Karpas-422 (cell line): ENCODE results near the gene BCAR3. TPM values are rescaled to one million over a fixed set of nuclear protein-coding genes. Genes with fewer than 3 reads are reported as not detected.

Experiments
- DNase-seq: peaks from one replicate; pipeline ENCODE4 v3.0.0-alpha.2; 2015
- H2AFZ ChIP-seq: fragments of 200-600 bp; sonication (generic); 2 replicates; pipeline ENCODE4 v1.6.1; 2014; ENCODE audit warnings: antibody characterized with exemption, low read length, mixed read lengths
- H3K27ac ChIP-seq: fragments of 200-600 bp; sonication (generic); 2 replicates; pipeline ENCODE4 v1.5.1; 2014; ENCODE audit warnings: mild to moderate bottlenecking, low read length, moderate library complexity
- H3K27me3 ChIP-seq: fragments of 200-600 bp; sonication (generic); 2 replicates; pipeline ENCODE4 v1.6.1; 2014; ENCODE audit warnings: low read length, mixed read lengths
- H3K36me3 ChIP-seq: fragments of 200-600 bp; sonication (generic); 2 replicates; pipeline ENCODE4 v1.6.1; 2014; ENCODE audit warnings: low read length, mixed read lengths; ENCODE audit not compliant: insufficient read depth
- H3K4me1 ChIP-seq: fragments of 200-600 bp; sonication (generic); 2 replicates; pipeline ENCODE4 v1.6.1; 2014; ENCODE audit warnings: mild to moderate bottlenecking, low read length, mixed read lengths
- H3K4me2 ChIP-seq: fragments of 200-600 bp; sonication (generic); 2 replicates; pipeline ENCODE4 v1.6.1; 2014; ENCODE audit warnings: low read length, low read depth, mild to moderate bottlenecking; ENCODE audit not compliant: poor library complexity, severe bottlenecking
- H3K4me3 ChIP-seq: fragments of 200-600 bp; sonication (generic); 2 replicates; pipeline ENCODE4 v1.5.1; 2014; ENCODE audit warnings: mild to moderate bottlenecking, antibody characterized with exemption, low read length, mixed read lengths
- H3K79me2 ChIP-seq: fragments of 200-600 bp; sonication (generic); 2 replicates; pipeline ENCODE4 v1.6.1; 2014; ENCODE audit warnings: mild to moderate bottlenecking, low read length, mixed read lengths
- H3K9ac ChIP-seq: fragments of 200-600 bp; sonication (generic); 2 replicates; pipeline ENCODE4 v1.6.0; 2014; ENCODE audit warnings: low read length
- H3K9me2 ChIP-seq: fragments of 200-600 bp; sonication (generic), shearing (Covaris generic); replicated peaks from 2 replicates; pipeline ENCODE4 v1.6.0; 2014; ENCODE audit warnings: mild to moderate bottlenecking, low read length, moderate library complexity; ENCODE audit not compliant: insufficient read depth
- H3K9me3 ChIP-seq: fragments of 300-700, 200-600 bp; sonication (generic); 2 replicates; pipeline ENCODE4 v1.6.1; 2014; ENCODE audit warnings: low read length, mixed read lengths
- H4K20me1 ChIP-seq: fragments of 200-600 bp; sonication (generic); 2 replicates; pipeline ENCODE4 v1.6.1; 2014; ENCODE audit warnings: mild to moderate bottlenecking, antibody characterized with exemption, low read length, low read depth; ENCODE audit not compliant: insufficient read depth
- total RNA-seq: library from RNA; depleted of rRNA; stranded (reverse); fragments of >200 nt; shearing (Covaris generic); gene quantifications from 2 replicates; pipeline ENCODE4 v1.2.3, GENCODE V29; 2014; ENCODE audit warnings: low replicate concordance

Gene BCAR3
- total RNA-seq, 1 experiment from 2014 or later, result 9.9 TPM

DNA sequence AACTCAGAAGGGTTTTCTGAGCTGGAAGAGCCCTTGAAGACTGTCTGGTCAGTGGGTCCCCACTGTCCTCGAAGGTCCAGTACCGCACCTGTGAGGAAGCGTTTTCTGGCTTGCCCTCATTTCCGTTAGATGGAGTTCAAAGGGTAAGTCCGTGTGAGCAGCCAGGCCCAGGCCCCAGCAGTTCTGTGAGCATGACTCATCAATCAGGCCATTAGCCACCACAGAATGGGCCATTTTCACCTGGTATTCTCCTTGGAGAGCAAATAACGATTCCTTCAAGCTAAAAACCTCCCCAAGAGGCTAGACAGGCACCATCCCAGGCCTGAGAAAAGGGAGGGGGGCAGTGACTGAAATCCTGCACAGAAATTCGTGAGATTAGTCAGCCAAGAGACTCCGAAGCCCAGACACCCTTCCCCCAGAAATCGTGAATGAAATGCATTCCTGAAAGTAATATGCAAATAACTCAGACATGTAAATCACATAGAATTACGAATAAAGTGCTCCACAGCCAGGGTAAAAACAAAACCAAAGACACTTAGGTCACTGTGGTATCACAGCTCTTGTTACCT is 66.0 kb downstream of the BCAR3 start:
- no peak overlapping the region for H3K27ac ChIP-seq
- DNase-seq, result no peak
- peaks cover 20% of the 10 kb centered on the region; the same call in 1 of the 2 replicates for H4K20me1 ChIP-seq
- peaks cover 33% of the 10 kb centered on the region for H3K4me1 ChIP-seq
- H3K9me3 ChIP-seq, result no peaks in the 10 kb centered on the region
- H3K4me2 ChIP-seq, result no peak overlapping the region
- H3K27me3 ChIP-seq, result no peaks in the 10 kb centered on the region
- H2AFZ ChIP-seq, result no peak overlapping the region
- no peak overlapping the region for H3K9ac ChIP-seq
- no peaks in the 10 kb centered on the region for H3K9me2 ChIP-seq
- H3K79me2 ChIP-seq, result no peaks in the 10 kb centered on the region
- no peaks in the 10 kb centered on the region for H3K36me3 ChIP-seq
- H3K4me3 ChIP-seq, result no peak overlapping the region

DNA sequence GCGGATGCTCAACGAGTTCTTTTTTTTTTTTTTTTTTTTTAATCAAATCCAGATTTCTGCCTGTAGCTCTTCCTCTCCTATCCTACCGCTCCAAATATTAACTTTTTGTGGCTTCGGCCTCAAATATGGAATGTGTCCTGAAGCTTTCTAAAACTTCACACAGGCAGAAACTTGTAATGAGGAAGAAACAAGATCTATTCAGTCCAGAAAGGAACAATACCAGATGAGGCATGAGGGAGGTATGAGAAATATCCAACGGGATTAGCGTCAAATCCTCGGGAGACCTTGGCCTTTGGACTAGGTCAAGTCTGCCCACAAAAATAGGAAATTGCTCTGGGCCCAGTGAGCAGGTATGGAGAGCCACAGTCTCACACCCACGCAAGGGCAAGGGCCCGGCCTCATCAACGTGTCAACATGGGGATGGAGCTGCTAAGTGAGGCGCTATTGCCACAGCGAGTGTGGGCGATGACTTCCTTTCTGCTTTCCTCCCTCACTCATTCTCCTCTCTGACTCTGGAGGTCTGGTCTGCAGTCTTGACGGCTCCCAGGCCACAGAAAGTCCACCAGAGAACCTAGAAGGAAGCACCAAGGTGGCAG is 66.6 kb downstream of the BCAR3 start:
- H3K27ac ChIP-seq, result no peak overlapping the region
- no peaks in the 10 kb centered on the region for H3K79me2 ChIP-seq
- no peaks in the 10 kb centered on the region for H3K9me2 ChIP-seq
- DNase-seq, result no peak
- H3K9ac ChIP-seq, result no peak overlapping the region
- no peaks in the 10 kb centered on the region for H3K36me3 ChIP-seq
- H2AFZ ChIP-seq, result no peak overlapping the region
- no peak overlapping the region for H3K4me3 ChIP-seq
- H3K4me2 ChIP-seq, result no peak overlapping the region
- H3K4me1 ChIP-seq, result peaks cover 27% of the 10 kb centered on the region
- peaks cover 20% of the 10 kb centered on the region; the same call in 1 of the 2 replicates for H4K20me1 ChIP-seq
- H3K27me3 ChIP-seq, result no peaks in the 10 kb centered on the region
- no peaks in the 10 kb centered on the region for H3K9me3 ChIP-seq

DNA sequence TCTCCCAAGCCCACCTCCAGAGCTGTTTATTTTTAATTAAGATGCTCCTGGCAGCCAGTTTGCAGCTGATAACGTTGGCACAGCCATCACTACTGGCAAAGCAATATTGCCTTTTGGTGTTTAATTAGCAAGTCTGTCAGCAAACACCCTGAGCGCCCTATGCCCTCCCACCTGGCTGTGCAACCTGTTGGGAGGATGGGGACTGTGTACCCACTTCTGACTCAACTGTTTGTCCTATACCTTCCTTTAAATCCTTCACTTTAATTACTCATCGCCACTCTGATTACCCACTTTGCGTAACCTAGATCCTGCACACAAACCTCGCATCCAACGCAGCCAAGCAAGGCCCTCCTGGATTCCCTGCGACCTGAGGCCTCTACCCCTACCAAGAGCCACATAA is 67.1 kb downstream of the BCAR3 start:
- H3K4me3 ChIP-seq, result no peak overlapping the region
- H3K4me1 ChIP-seq, result peaks cover 23% of the 10 kb centered on the region
- no peak overlapping the region for H3K9ac ChIP-seq
- no peaks in the 10 kb centered on the region for H3K9me3 ChIP-seq
- no peaks in the 10 kb centered on the region for H3K27me3 ChIP-seq
- DNase-seq, result no peak
- no peaks in the 10 kb centered on the region for H3K9me2 ChIP-seq
- no peak overlapping the region for H3K27ac ChIP-seq
- no peak overlapping the region for H3K4me2 ChIP-seq
- H3K79me2 ChIP-seq, result no peaks in the 10 kb centered on the region
- H4K20me1 ChIP-seq, result peaks cover 20% of the 10 kb centered on the region; the same call in 1 of the 2 replicates
- no peaks in the 10 kb centered on the region for H3K36me3 ChIP-seq
- H2AFZ ChIP-seq, result no peak overlapping the region

- H3K4me2 ChIP-seq, result no peak overlapping the region
- no peaks in the 10 kb centered on the region for H3K79me2 ChIP-seq
These were observed 67.7 kb downstream of the BCAR3 start for GRCh38 chr1:93613898-93614297.

DNA sequence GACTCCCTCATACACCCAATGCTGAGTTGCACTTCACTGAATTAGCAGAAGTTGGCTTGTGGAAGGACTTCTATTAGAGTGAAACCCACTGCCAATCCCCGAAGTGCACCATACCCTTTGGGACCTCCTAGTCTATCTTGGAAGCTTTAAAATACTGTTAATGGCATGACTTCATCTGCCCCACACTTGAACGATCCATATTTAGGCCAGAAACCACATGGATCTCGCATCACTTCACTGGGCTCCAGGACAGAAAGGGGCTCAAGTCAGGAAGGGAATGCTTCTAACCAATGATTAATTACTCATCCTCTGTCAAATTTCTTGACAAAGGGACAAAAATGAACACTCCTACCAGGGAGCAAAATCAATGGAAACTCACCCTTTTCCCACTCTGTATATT is 69.1 kb downstream of the BCAR3 start:
- Histone ChIP-seq H4K20me1 (peaks cover 17% of the 10 kb centered on the region; the same call in 1 of the 2 replicates), H3K4me1 (peaks cover 7% of the 10 kb centered on the region), H3K36me3 (no peaks in the 10 kb centered on the region), H3K9ac (no peak overlapping the region), H3K4me3 (no peak overlapping the region), H3K27ac (no peak overlapping the region), H3K4me2 (no peak overlapping the region), H3K27me3 (no peaks in the 10 kb centered on the region), H2AFZ (no peak overlapping the region), H3K9me2 (no peaks in the 10 kb centered on the region), H3K79me2 (no peaks in the 10 kb centered on the region), H3K9me3 (no peaks in the 10 kb centered on the region)
- no peak for DNase-seq

More at GRCh38 chr1:93613898-93614297, 67.7 kb downstream of the BCAR3 start:
- Histone ChIP-seq H3K36me3 (no peaks in the 10 kb centered on the region), H3K9ac (no peak overlapping the region), H3K9me2 (no peaks in the 10 kb centered on the region), H3K4me3 (no peak overlapping the region), H3K4me1 (peaks cover 19% of the 10 kb centered on the region), H3K27me3 (no peaks in the 10 kb centered on the region), H4K20me1 (peaks cover 20% of the 10 kb centered on the region; the same call in 1 of the 2 replicates), H3K27ac (no peak overlapping the region), H3K9me3 (no peaks in the 10 kb centered on the region), H2AFZ (no peak overlapping the region)
- no peak for DNase-seq

- no peak for DNase-seq
- Histone ChIP-seq H3K27ac (no peak overlapping the region), H4K20me1 (peaks cover 11% of the 10 kb centered on the region; the same call in 1 of the 2 replicates), H3K79me2 (no peaks in the 10 kb centered on the region), H3K4me3 (no peak overlapping the region), H3K36me3 (no peaks in the 10 kb centered on the region), H3K9ac (no peak overlapping the region), H3K9me3 (no peaks in the 10 kb centered on the region), H3K4me1 (no peaks in the 10 kb centered on the region), H3K4me2 (no peak overlapping the region), H3K9me2 (no peaks in the 10 kb centered on the region), H3K27me3 (no peaks in the 10 kb centered on the region), H2AFZ (no peak overlapping the region)
These were observed 70.0 kb downstream of the BCAR3 start for GRCh38 chr1:93611668-93612067.

DNA sequence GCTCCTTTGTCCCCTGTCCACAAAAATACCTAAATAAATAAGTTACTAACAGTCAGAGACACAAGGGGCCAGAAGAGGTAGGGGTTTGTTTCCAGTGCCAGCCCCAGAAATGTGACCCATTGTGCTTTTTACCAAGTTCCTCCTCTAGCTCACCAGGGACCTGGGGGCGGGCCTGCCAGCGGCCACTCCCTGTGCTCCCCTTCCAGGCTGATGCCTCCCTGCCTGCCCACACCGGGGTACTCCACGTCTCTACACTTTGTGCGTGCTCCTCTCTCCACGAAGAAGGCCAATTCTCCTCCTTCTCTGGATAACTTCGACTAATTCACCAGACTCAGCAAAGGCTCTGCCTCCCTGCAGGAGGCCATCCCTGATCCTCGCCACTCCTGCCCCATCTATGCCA is 72.1 kb downstream of the BCAR3 start:
- no peak overlapping the region for H3K4me2 ChIP-seq
- no peak overlapping the region for H2AFZ ChIP-seq
- no peak for DNase-seq
- H3K9me3 ChIP-seq, result no peaks in the 10 kb centered on the region
- H3K9ac ChIP-seq, result no peak overlapping the region
- peaks cover 3% of the 10 kb centered on the region; the same call in 1 of the 2 replicates for H3K79me2 ChIP-seq
- no peaks in the 10 kb centered on the region for H3K9me2 ChIP-seq
- H4K20me1 ChIP-seq, result peaks cover 4% of the 10 kb centered on the region; the same call in 1 of the 2 replicates
- H3K4me1 ChIP-seq, result no peaks in the 10 kb centered on the region; the same call in 1 of the 2 replicates
- no peak overlapping the region for H3K27ac ChIP-seq
- H3K27me3 ChIP-seq, result no peaks in the 10 kb centered on the region
- H3K4me3 ChIP-seq, result no peak overlapping the region
- H3K36me3 ChIP-seq, result no peaks in the 10 kb centered on the region

- Histone ChIP-seq H3K4me2 (no peak overlapping the region), H3K79me2 (peaks cover 3% of the 10 kb centered on the region; the same call in 1 of the 2 replicates), H3K27ac (no peak overlapping the region), H3K4me3 (no peak overlapping the region), H3K9me3 (no peaks in the 10 kb centered on the region), H3K36me3 (no peaks in the 10 kb centered on the region), H3K9ac (no peak overlapping the region), H2AFZ (no peak overlapping the region), H3K27me3 (no peaks in the 10 kb centered on the region), H4K20me1 (peaks cover 4% of the 10 kb centered on the region; the same call in 1 of the 2 replicates), H3K9me2 (no peaks in the 10 kb centered on the region), H3K4me1 (peaks cover 5% of the 10 kb centered on the region)
- no peak for DNase-seq
These were observed 73.2 kb downstream of the BCAR3 start for GRCh38 chr1:93608187-93609109.
